Vagina (tissue), 2 donors: ENCODE data around the gene LRRC74B. TPM values are rescaled to one million over a fixed set of nuclear protein-coding genes. Genes with fewer than 3 reads are reported as not detected.

ENCODE experiments used
- DNase-seq, 2 donors: peaks; one replicate each; pipeline ENCODE4 v3.0.0-alpha.2; 2017; ENCODE audit errors: extremely low spot score in 2 of 2
- H3K27ac ChIP-seq: fragments of 200-600 bp; sonication (generic); one replicate; pipeline ENCODE4 v1.5.1; 2019
- H3K27me3 ChIP-seq: fragments of 200-600 bp; sonication (generic); one replicate; pipeline ENCODE4 v1.5.1; 2019
- H3K36me3 ChIP-seq, 2 donors: fragments of 200-600 bp; sonication (generic); one replicate each; pipeline ENCODE4 v1.5.1; 2017 to 2019
- H3K4me1 ChIP-seq: fragments of 200-600 bp; sonication (generic); one replicate; pipeline ENCODE4 v1.5.1; 2019
- H3K4me3 ChIP-seq, 2 donors: fragments of 200-600 bp; sonication (generic); 1 replicate in 1 of 2; 2 replicates in 1 of 2; pipeline ENCODE4 v1.5.1; 2016 to 2019
- H3K9me3 ChIP-seq: fragments of 200-600 bp; sonication (generic); one replicate; pipeline ENCODE4 v1.5.1; 2019
- CTCF ChIP-seq, 3 experiments: fragments of 450-650 bp in 2 of 3; fragments of 200-600 bp in 1 of 3; sonication (generic) in 1 of 3; IDR thresholded peaks; one replicate each; pipeline ENCODE4 v1.5.1; 2017 to 2019; ENCODE audit warnings: antibody characterized with exemption in 3 of 3, mild to moderate bottlenecking in 2 of 3, moderate library complexity in 2 of 3
- POLR2A ChIP-seq, 2 donors: fragments of 450-650 bp; IDR thresholded peaks; one replicate each; pipeline ENCODE4 v1.6.1; 2017; ENCODE audit warnings: antibody characterized with exemption in 2 of 2, mild to moderate bottlenecking in 2 of 2, moderate library complexity in 2 of 2
- POLR2AphosphoS5 ChIP-seq, 2 donors: sonication (generic); formaldehyde crosslinking; IDR thresholded peaks; one replicate each; pipeline ENCODE4 v1.9.0; 2017; ENCODE audit warnings: antibody characterized with exemption in 2 of 2, mild to moderate bottlenecking in 2 of 2, low read depth in 1 of 2; ENCODE audit not compliant: insufficient read depth in 1 of 2
- intact Hi-C: fragments of 100-400 bp; cut with DNase I; formaldehyde crosslinking; loops from one replicate; pipeline ENCODE4 v1.15.1; 2023
- total RNA-seq: library from RNA; depleted of rRNA; stranded (reverse); fragments of >200 nt; gene quantifications from one replicate; pipeline ENCODE4 v1.2.3, GENCODE V29; 2016

LRRC74B gene
- total RNA-seq, 1 donor from 2014 or later, result not detected

- H3K27me3 ChIP-seq, result no peaks in the 10 kb centered on the region
- H3K36me3 ChIP-seq, result no peaks in the 10 kb centered on the region
- no peak overlapping the region for H3K4me3 ChIP-seq
- H3K9me3 ChIP-seq, result no peaks in the 10 kb centered on the region
- no peak overlapping the region for H3K27ac ChIP-seq
- no peaks in the 10 kb centered on the region for H3K4me1 ChIP-seq
- intact Hi-C loops, result no loop called here
- TF ChIP-seq CTCF (IDR thresholded peaks at IDR 0.05), result no peak
- no peak for TF ChIP-seq POLR2AphosphoS5 (IDR thresholded peaks at IDR 0.05; ENCODE audit: insufficient read depth in 1 of 2, low read depth in 1 of 2)
- TF ChIP-seq POLR2A (IDR thresholded peaks at IDR 0.05), result no peak
- DNase-seq, result no peak
These were observed 5.5 kb downstream of the LRRC74B start for GRCh38 chr22:21051145-21051830.

GRCh38 chr22:21051831-21052400, 6.2 kb downstream of the LRRC74B start:
- Histone ChIP-seq H3K9me3 (no peaks in the 10 kb centered on the region), H3K27ac (no peak overlapping the region), H3K27me3 (no peaks in the 10 kb centered on the region), H3K4me1 (no peaks in the 10 kb centered on the region), H3K36me3 (no peaks in the 10 kb centered on the region), H3K4me3 (no peak overlapping the region)
- no peak for DNase-seq
- TF ChIP-seq POLR2A (IDR thresholded peaks at IDR 0.05) (no peak), CTCF (IDR thresholded peaks at IDR 0.05) (no peak), POLR2AphosphoS5 (IDR thresholded peaks at IDR 0.05; ENCODE audit: insufficient read depth in 1 of 2, low read depth in 1 of 2) (no peak)
- intact Hi-C loops, result no loop called here

- Histone ChIP-seq H3K36me3 (no peaks in the 10 kb centered on the region), H3K4me1 (no peaks in the 10 kb centered on the region), H3K27me3 (no peaks in the 10 kb centered on the region), H3K4me3 (no peak overlapping the region), H3K27ac (no peak overlapping the region), H3K9me3 (no peaks in the 10 kb centered on the region)
- DNase-seq, result no peak
- intact Hi-C loops, result no loop called here
- TF ChIP-seq CTCF (IDR thresholded peaks at IDR 0.05), result no peak
- TF ChIP-seq POLR2AphosphoS5 (IDR thresholded peaks at IDR 0.05; ENCODE audit: insufficient read depth in 1 of 2, low read depth in 1 of 2), result no peak
- TF ChIP-seq POLR2A (IDR thresholded peaks at IDR 0.05), result no peak
These were observed 7.1 kb downstream of the LRRC74B start for GRCh38 chr22:21052715-21053459.

- Histone ChIP-seq H3K4me3 (no peak overlapping the region), H3K9me3 (no peaks in the 10 kb centered on the region), H3K27ac (no peak overlapping the region), H3K4me1 (no peaks in the 10 kb centered on the region), H3K36me3 (no peaks in the 10 kb centered on the region), H3K27me3 (no peaks in the 10 kb centered on the region)
- no peak for DNase-seq
- TF ChIP-seq POLR2AphosphoS5 (IDR thresholded peaks at IDR 0.05; ENCODE audit: insufficient read depth in 1 of 2, low read depth in 1 of 2), result no peak
- TF ChIP-seq CTCF (IDR thresholded peaks at IDR 0.05), result no peak
- TF ChIP-seq POLR2A (IDR thresholded peaks at IDR 0.05), result no peak
- intact Hi-C loops, result no loop called here
These were observed 8.4 kb downstream of the LRRC74B start for GRCh38 chr22:21054046-21054713.
